HCT116 (cell line): ENCODE results near the gene TLE7. TPM values are rescaled to one million over a fixed set of nuclear protein-coding genes. Genes with fewer than 3 reads are reported as not detected.

Source experiments
- ATAC-seq: fragments of 200-7000 bp; cut with Tn5 transposase; 2 replicates; pipeline ENCODE4 v1.9.1; 2020; ENCODE audit warnings: mild to moderate bottlenecking, moderate library complexity
- BruUV-seq: library from RNA; stranded (reverse); fragments of 400-500 nt; replicated peaks from 2 replicates; lab custom pipeline; 2021; lab: Mats Ljungman, UMichigan
- CTCF ChIA-PET: fragments of 300-600 bp; sonication (Branson Sonifier 250); formaldehyde crosslinking; loops from one replicate; lab custom pipeline; 2021; ENCODE audit warnings: antibody characterized with exemption; lab: Charles Lee
- POLR2A ChIA-PET: fragments of 300-600, 350-600 bp; sonication (Branson Sonifier 250); formaldehyde crosslinking; loops from one replicate; lab custom pipeline; 2021; ENCODE audit warnings: antibody characterized with exemption; lab: Charles Lee
- RAD21 ChIA-PET, 2 experiments: fragments of 300-600 bp; sonication (Branson Sonifier 250); formaldehyde crosslinking; loops; one replicate each; lab custom pipeline; 2023; ENCODE audit warnings: low total read pairs in 2 of 2; ENCODE audit not compliant: uncharacterized antibody in 2 of 2, unreplicated experiment in 2 of 2, low non-redundant PET in 1 of 2; lab: Charles Lee
- DNase-seq: peaks from one replicate; pipeline ENCODE4 v3.0.0-alpha.2; 2010; ENCODE audit warnings: low read depth, low spot score
- H2AFZ ChIP-seq: fragments of 200-600 bp; shearing (Covaris generic), sonication (generic); 2 replicates; pipeline ENCODE4 v1.6.1; 2017; ENCODE audit warnings: low read depth, mixed run types, mixed read lengths, antibody characterized with exemption, low read length; ENCODE audit not compliant: poor library complexity, severe bottlenecking
- H3K27ac ChIP-seq: 2 replicates; pipeline ENCODE4 v1.5.1; 2012; ENCODE audit warnings: low read depth, low read length
- H3K27me3 ChIP-seq: fragments of 200-600 bp; sonication (generic); 2 replicates; pipeline ENCODE4 v1.6.1; 2016; ENCODE audit warnings: mixed run types, low read length, mixed read lengths; ENCODE audit not compliant: insufficient read depth
- H3K36me3 ChIP-seq, 2 experiments: fragments of 200-500 bp in 1 of 2; fragments of 200-600 bp in 1 of 2; sonication (Bioruptor generic) in 1 of 2; sonication (generic) in 1 of 2; 2 replicates each; pipeline versions ENCODE4 v1.5.1 to v1.6.1; 2014 to 2016; ENCODE audit warnings: low read length in 2 of 2, inconsistent platforms in 1 of 2, mixed read lengths in 1 of 2, mixed run types in 1 of 2; ENCODE audit not compliant: insufficient read depth in 2 of 2, control insufficient read depth in 1 of 2
- H3K4me1 ChIP-seq, 2 experiments: fragments of 200-600 bp in 1 of 2; sonication (generic) in 1 of 2; 2 replicates each; pipeline versions ENCODE4 v1.5.1 to v1.6.1; 2012 to 2017; ENCODE audit warnings: low read length in 2 of 2, inconsistent platforms in 1 of 2, mild to moderate bottlenecking in 1 of 2, mixed read lengths in 1 of 2, mixed run types in 1 of 2, moderate library complexity in 1 of 2; ENCODE audit not compliant: insufficient read depth in 2 of 2, control insufficient read depth in 1 of 2
- H3K4me2 ChIP-seq: fragments of 200-600 bp; sonication (generic); 2 replicates; pipeline ENCODE4 v1.6.1; 2017; ENCODE audit warnings: mixed run types, low read length, mixed read lengths
- H3K4me3 ChIP-seq, 2 experiments: fragments of 200-600 bp in 1 of 2; sonication (generic) in 1 of 2; replicated peaks in 1 of 2; 2 replicates each; pipeline ENCODE4 v1.5.1; 2011 to 2016; ENCODE audit warnings: low read length in 2 of 2, control low read depth in 1 of 2, low read depth in 1 of 2, mild to moderate bottlenecking in 1 of 2, mixed read lengths in 1 of 2, mixed run types in 1 of 2
- H3K79me2 ChIP-seq: fragments of 200-600 bp; sonication (generic); 2 replicates; pipeline ENCODE4 v1.6.1; 2017; ENCODE audit warnings: mild to moderate bottlenecking, mixed run types, low read length, moderate library complexity, mixed read lengths; ENCODE audit not compliant: insufficient read depth
- H3K9ac ChIP-seq: fragments of 200-600 bp; sonication (generic); 2 replicates; pipeline ENCODE4 v1.6.1; 2016; ENCODE audit warnings: low read length, mixed read lengths
- H3K9me2 ChIP-seq: fragments of 200-600 bp; sonication (generic), shearing (Covaris generic); 2 replicates; pipeline ENCODE4 v1.6.1; 2017; ENCODE audit warnings: mixed run types, mild to moderate bottlenecking, moderate library complexity; ENCODE audit not compliant: insufficient read depth
- H3K9me3 ChIP-seq, 2 experiments: fragments of 200-500 bp in 1 of 2; fragments of 200-600 bp in 1 of 2; sonication (Bioruptor generic) in 1 of 2; sonication (generic) in 1 of 2; 2 replicates each; pipeline ENCODE4 v1.6.1; 2014 to 2017; ENCODE audit warnings: low read length in 2 of 2, mixed read lengths in 2 of 2, inconsistent platforms in 1 of 2, low read depth in 1 of 2, mild to moderate bottlenecking in 1 of 2, mixed run types in 1 of 2, moderate library complexity in 1 of 2; ENCODE audit not compliant: control insufficient read depth in 1 of 2, insufficient read depth in 1 of 2
- H4K20me1 ChIP-seq: fragments of 200-600 bp; sonication (generic), shearing (Covaris generic); 2 replicates; pipeline ENCODE4 v1.6.1; 2017; ENCODE audit warnings: mixed run types, mild to moderate bottlenecking, moderate library complexity; ENCODE audit not compliant: insufficient read depth
- CEBPB ChIP-seq: IDR thresholded peaks from 2 replicates; pipeline ENCODE4 v1.6.1; 2012; ENCODE audit warnings: low read depth
- ELF1 ChIP-seq: IDR thresholded peaks from 2 replicates; pipeline ENCODE4 v1.6.1; 2012; ENCODE audit warnings: low read depth, borderline replicate concordance
- EZH2 ChIP-seq: fragments of 200-600 bp; sonication (generic); IDR thresholded peaks from 2 replicates; pipeline ENCODE4 v1.6.1; 2017; ENCODE audit warnings: antibody characterized with exemption, mixed run types
- EZH2phosphoT487 ChIP-seq: fragments of 200-600 bp; IDR thresholded peaks from 2 replicates; pipeline ENCODE4 v1.6.1; 2018; ENCODE audit warnings: antibody characterized with exemption, borderline replicate concordance
- POLR2A ChIP-seq: IDR thresholded peaks from 2 replicates; pipeline ENCODE4 v1.7.0; 2011; ENCODE audit warnings: borderline replicate concordance; ENCODE audit not compliant: insufficient read depth, insufficient read length; ENCODE audit errors: extremely low read depth
- REST ChIP-seq: IDR thresholded peaks from 2 replicates; pipeline ENCODE4 v1.6.1; 2012; ENCODE audit warnings: low read depth
- SRF ChIP-seq: IDR thresholded peaks from 2 replicates; pipeline ENCODE4 v1.6.1; 2012; ENCODE audit warnings: low read depth
- ZNF274 ChIP-seq: fragments of 200-500 bp; sonication (Bioruptor generic); IDR thresholded peaks from 2 replicates; pipeline ENCODE4 v1.6.1; 2014; ENCODE audit warnings: mild to moderate bottlenecking, low read depth, low read length, inconsistent platforms
- intact Hi-C: fragments of 100-400 bp; cut with micrococcal nuclease; formaldehyde crosslinking; loops from 2 replicates; pipeline ENCODE4 v1.10.0; 2022
- total RNA-seq: library from RNA; stranded (reverse); gene quantifications from one replicate; pipeline ENCODE4 v1.2.1, GENCODE V29; 2021; ENCODE audit not compliant: unreplicated experiment

Gene TLE7
- total RNA-seq, 1 experiment from 2014 or later = not detected

GRCh38 chr16:71380831-71381230, 61.0 kb downstream of the TLE7 start:
- RAD21 ChIA-PET = no interaction called here
- no TSS peak for BruUV-seq
- H3K9ac ChIP-seq = no peak overlapping the region
- no peak for TF ChIP-seq ELF1
- no peak for TF ChIP-seq POLR2A
- TF ChIP-seq EZH2phosphoT487 = no peak
- no peak for TF ChIP-seq EZH2
- no peak for TF ChIP-seq SRF
- TF ChIP-seq ZNF274 = no peak
- TF ChIP-seq REST = no peak
- no peak for TF ChIP-seq CEBPB
- intact Hi-C loops = no loop called here
- no peaks in the 10 kb centered on the region for H3K4me1 ChIP-seq
- H3K4me3 ChIP-seq = no peak overlapping the region
- ATAC-seq (no peak), DNase-seq (no peak)
- no peak overlapping the region for H2AFZ ChIP-seq
- no peaks in the 10 kb centered on the region for H3K79me2 ChIP-seq
- POLR2A ChIA-PET = no interaction called here
- CTCF ChIA-PET = no interaction called here
- H3K9me3 ChIP-seq = no peaks in the 10 kb centered on the region
- H3K9me2 ChIP-seq = no peaks in the 10 kb centered on the region
- no peaks in the 10 kb centered on the region for H4K20me1 ChIP-seq
- H3K27ac ChIP-seq = no peak overlapping the region
- no peak overlapping the region for H3K4me2 ChIP-seq
- H3K36me3 ChIP-seq = no peaks in the 10 kb centered on the region
- peaks cover 7% of the 10 kb centered on the region; the same call in 1 of the 2 replicates for H3K27me3 ChIP-seq

Other genes with a start within 250 kb of the TLE7 start
- not detected for gene HYDIN, start 211.3 kb downstream of the TLE7 start, total RNA-seq
- gene CMTR2, start 152.7 kb downstream of the TLE7 start, total RNA-seq = 26.8 TPM
- gene CALB2, start 83.3 kb downstream of the TLE7 start, total RNA-seq = 5.5 TPM
- gene ZNF23, start 20.2 kb upstream of the TLE7 start, total RNA-seq = 11.1 TPM
- 5.4 TPM for gene ZNF19, start 47.3 kb upstream of the TLE7 start, total RNA-seq
- gene CHST4, start 84.4 kb upstream of the TLE7 start, total RNA-seq = 0.59 TPM
- gene TAT, start 135.0 kb upstream of the TLE7 start, total RNA-seq = 0.91 TPM
- 20.9 TPM for gene MARVELD3, start 184.1 kb upstream of the TLE7 start, total RNA-seq